Measurements from ENCODE around the gene EAPP.

GRCh38 chr14:34472706-34473279 lies 66.7 kb downstream of the EAPP start:
- TF ChIP-seq CTCF (IDR thresholded peaks at IDR 0.05): no peak
- TF ChIP-seq POLR2A (IDR thresholded peaks at IDR 0.05): no peak
